IgD-negative memory B cell (primary cell): ENCODE data around the gene TRAF2. TPM values are rescaled to one million over a fixed set of nuclear protein-coding genes. Genes with fewer than 3 reads are reported as not detected.

Experiments used
- polyA plus RNA-seq: library from polyadenylated mRNA; unstranded; fragments of 300-500 nt; fragmentation: Illumina TruSeq; gene quantifications from one replicate; pipeline ENCODE4 v1.2.3, GENCODE V29; 2021

TRAF2 gene
- polyA plus RNA-seq, 1 donor from 2014 or later: 42.8 TPM

Other genes starting within 250 kb of the TRAF2 start
- gene EGFL7, start 223.6 kb upstream of the TRAF2 start, polyA plus RNA-seq: not detected
- 42.0 TPM for gene AGPAT2, start 199.1 kb upstream of the TRAF2 start, polyA plus RNA-seq
- 0.90 TPM for gene DIPK1B, start 173.9 kb upstream of the TRAF2 start, polyA plus RNA-seq
- 68.0 TPM for gene LCN10, start 143.6 kb upstream of the TRAF2 start, polyA plus RNA-seq
- not detected for gene LCN6, start 138.0 kb upstream of the TRAF2 start, polyA plus RNA-seq
- gene LCN8, start 128.3 kb upstream of the TRAF2 start, polyA plus RNA-seq: 0.44 TPM
- gene LCN15, start 122.0 kb upstream of the TRAF2 start, polyA plus RNA-seq: not detected
- gene TMEM141, start 95.2 kb upstream of the TRAF2 start, polyA plus RNA-seq: 45.9 TPM
- gene CCDC183, start 90.2 kb upstream of the TRAF2 start, polyA plus RNA-seq: 0.78 TPM
- 19.7 TPM for gene RABL6, start 78.6 kb upstream of the TRAF2 start, polyA plus RNA-seq
- 0.10 TPM for gene AJM1, start 44.0 kb upstream of the TRAF2 start, polyA plus RNA-seq
- 91.6 TPM for gene PHPT1, start 37.1 kb upstream of the TRAF2 start, polyA plus RNA-seq
- gene MAMDC4, start 34.2 kb upstream of the TRAF2 start, polyA plus RNA-seq: 0.11 TPM
- 378 TPM for gene EDF1, start 20.2 kb upstream of the TRAF2 start, polyA plus RNA-seq
- gene FBXW5, start 58.2 kb downstream of the TRAF2 start, polyA plus RNA-seq: 108 TPM
- gene C8G, start 58.7 kb downstream of the TRAF2 start, polyA plus RNA-seq: not detected
- not detected for gene LCN12, start 65.8 kb downstream of the TRAF2 start, polyA plus RNA-seq
- not detected for gene PTGDS, start 91.0 kb downstream of the TRAF2 start, polyA plus RNA-seq
- not detected for gene LCNL1, start 96.5 kb downstream of the TRAF2 start, polyA plus RNA-seq
- gene PAXX, start 105.9 kb downstream of the TRAF2 start, polyA plus RNA-seq: 64.3 TPM
- 3.5 TPM for gene CLIC3, start 110.1 kb downstream of the TRAF2 start, polyA plus RNA-seq
- gene ABCA2, start 141.7 kb downstream of the TRAF2 start, polyA plus RNA-seq: 3.9 TPM
- gene FUT7, start 145.6 kb downstream of the TRAF2 start, polyA plus RNA-seq: 26.6 TPM
- 2.0 TPM for gene NPDC1, start 159.7 kb downstream of the TRAF2 start, polyA plus RNA-seq
- gene ENTPD2, start 167.5 kb downstream of the TRAF2 start, polyA plus RNA-seq: not detected
- gene SAPCD2, start 184.0 kb downstream of the TRAF2 start, polyA plus RNA-seq: 0.38 TPM
- 3.0 TPM for gene UAP1L1, start 191.0 kb downstream of the TRAF2 start, polyA plus RNA-seq
- 27.5 TPM for gene MAN1B1, start 200.5 kb downstream of the TRAF2 start, polyA plus RNA-seq
- gene DPP7, start 228.2 kb downstream of the TRAF2 start, polyA plus RNA-seq: 110 TPM